GM06990 (cell line): ENCODE measurements around the gene GATA5.

Experiments
- DNase-seq: peaks from one replicate; pipeline ENCODE4 v3.0.0-alpha.2; 2011; ENCODE audit not compliant: insufficient read length; ENCODE audit errors: extremely low read depth
- H3K27me3 ChIP-seq: replicated peaks from 2 replicates; pipeline ENCODE4 v1.6.0; 2011; ENCODE audit warnings: low read length; ENCODE audit not compliant: control insufficient read depth, insufficient read depth
- H3K36me3 ChIP-seq: 2 replicates; pipeline ENCODE4 v1.5.1; 2011; ENCODE audit warnings: low read length; ENCODE audit not compliant: control insufficient read depth, insufficient read depth
- H3K4me3 ChIP-seq: replicated peaks from 2 replicates; pipeline ENCODE4 v1.5.1; 2011; ENCODE audit warnings: low read depth, mild to moderate bottlenecking, control low read depth, low read length
- CTCF ChIP-seq: IDR thresholded peaks from 2 replicates; pipeline ENCODE4 v1.5.1; 2011; ENCODE audit warnings: low read length, control low read depth, mild to moderate bottlenecking, inconsistent platforms; ENCODE audit not compliant: insufficient read depth, poor library complexity, severe bottlenecking

Gene GATA5

GRCh38 chr20:62418709-62419487, 56.9 kb downstream of the GATA5 start:
- Histone ChIP-seq H3K36me3 (no peaks in the 10 kb centered on the region), H3K4me3 (no peak overlapping the region), H3K27me3 (no peaks in the 10 kb centered on the region; the same call in 1 of the 2 replicates)
- DNase-seq, result no peak
- no peak for TF ChIP-seq CTCF

- no peak overlapping the region for H3K4me3 ChIP-seq
- H3K36me3 ChIP-seq, result no peaks in the 10 kb centered on the region
- TF ChIP-seq CTCF, result no peak
- no peaks in the 10 kb centered on the region; the same call in 1 of the 2 replicates for H3K27me3 ChIP-seq
- no peak for DNase-seq
Observed at GRCh38 chr20:62417981-62418708, 57.6 kb downstream of the GATA5 start.

GRCh38 chr20:62416651-62417637, 58.9 kb downstream of the GATA5 start:
- no peak for TF ChIP-seq CTCF
- no peak overlapping the region for H3K4me3 ChIP-seq
- no peak for DNase-seq
- no peaks in the 10 kb centered on the region for H3K27me3 ChIP-seq
- H3K36me3 ChIP-seq, result no peaks in the 10 kb centered on the region

- Histone ChIP-seq H3K36me3 (no peaks in the 10 kb centered on the region), H3K4me3 (no peak overlapping the region), H3K27me3 (no peaks in the 10 kb centered on the region)
- DNase-seq, result no peak
- no peak for TF ChIP-seq CTCF
Observed at GRCh38 chr20:62415354-62416111, 60.3 kb downstream of the GATA5 start.

- TF ChIP-seq CTCF, result peak; percentile 48
- Histone ChIP-seq H3K36me3 (no peaks in the 10 kb centered on the region), H3K4me3 (no peak overlapping the region), H3K27me3 (no peaks in the 10 kb centered on the region)
- DNase-seq, result no peak
Observed at GRCh38 chr20:62413896-62414481, 61.8 kb downstream of the GATA5 start.
